Gastrocnemius medialis (tissue), 4 donors: ENCODE results near the gene HYDIN.

ENCODE experiments used
- CTCF ChIP-seq, 5 experiments: fragments of 450-650 bp in 3 of 5; fragments of 200-600 bp in 2 of 5; sonication (generic) in 2 of 5; IDR thresholded peaks in 4 of 5; conservative IDR thresholded peaks in 1 of 5; 1 replicate in 4 of 5; 2 replicates in 1 of 5; pipeline ENCODE4 v1.5.1; 2016 to 2019; ENCODE audit warnings: antibody characterized with exemption in 5 of 5, mild to moderate bottlenecking in 3 of 5, moderate library complexity in 3 of 5
- POLR2A ChIP-seq, 2 donors: fragments of 450-650 bp; IDR thresholded peaks; one replicate each; pipeline ENCODE4 v1.6.1; 2017; ENCODE audit warnings: antibody characterized with exemption in 2 of 2, mild to moderate bottlenecking in 2 of 2, moderate library complexity in 2 of 2

- no peak for TF ChIP-seq CTCF (IDR thresholded peaks at IDR 0.05 in 4 of 5, conservative IDR thresholded peaks at IDR 0.05 in 1 of 5)
- TF ChIP-seq POLR2A (IDR thresholded peaks at IDR 0.05) = no peak
Measured at GRCh38 chr16:71230122-71230845, at the start of gene HYDIN.
